ENCODE results near the gene CYTH2. TPM values are rescaled to one million over a fixed set of nuclear protein-coding genes. Genes with fewer than 3 reads are reported as not detected.

Gene CYTH2
- total and polyA plus RNA-seq, 2 of the 8 experiments (the other 6 are each of a cell fraction or from before 2014, with no cell fraction given), result 43.7 to 71.4 TPM

DNA sequence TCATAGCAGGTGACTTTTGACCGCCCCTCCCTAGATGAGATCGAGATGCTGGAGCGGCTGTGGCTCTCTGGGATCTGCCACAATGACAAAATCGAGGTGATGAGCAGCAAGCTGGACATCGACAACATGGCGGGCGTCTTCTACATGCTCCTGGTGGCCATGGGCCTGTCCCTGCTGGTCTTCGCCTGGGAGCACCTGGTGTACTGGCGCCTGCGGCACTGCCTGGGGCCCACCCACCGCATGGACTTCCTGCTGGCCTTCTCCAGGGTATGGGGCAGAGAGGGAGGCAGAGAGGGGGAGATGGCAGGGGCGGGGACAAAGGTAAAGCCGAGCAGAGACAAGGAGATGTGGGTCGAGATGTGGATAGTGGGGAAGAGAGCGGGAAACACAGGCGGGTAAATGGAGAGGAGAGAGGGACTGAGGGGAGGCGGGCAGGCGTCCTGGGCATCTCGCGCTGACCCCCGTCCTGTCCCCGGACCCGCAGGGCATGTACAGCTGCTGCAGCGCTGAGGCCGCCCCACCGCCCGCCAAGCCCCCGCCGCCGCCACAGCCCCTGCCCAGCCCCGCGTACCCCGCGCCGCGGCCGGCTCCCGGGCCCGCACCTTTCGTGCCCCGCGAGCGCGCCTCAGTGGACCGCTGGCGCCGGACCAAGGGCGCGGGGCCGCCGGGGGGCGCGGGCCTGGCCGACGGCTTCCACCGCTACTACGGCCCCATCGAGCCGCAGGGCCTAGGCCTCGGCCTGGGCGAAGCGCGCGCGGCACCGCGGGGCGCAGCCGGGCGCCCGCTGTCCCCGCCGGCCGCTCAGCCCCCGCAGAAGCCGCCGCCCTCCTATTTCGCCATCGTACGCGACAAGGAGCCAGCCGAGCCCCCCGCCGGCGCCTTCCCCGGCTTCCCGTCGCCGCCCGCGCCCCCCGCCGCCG, 26.8 kb upstream of the CYTH2 start:
- Histone ChIP-seq H3K36me3 (ENCODE audit: control insufficient read depth in 2 of 4, insufficient read depth in 4 of 4, low read length in 3 of 4) (peaks cover 0 to 4% (median under 1%) of the 10 kb centered on the region in 4 experiments; a peak in 3 of 8 replicates), H3K4ac (replicated peaks; ENCODE audit: insufficient read length, low read depth, low read length) (no peak overlapping the region), H4K5ac (ENCODE audit: insufficient read length, low read depth, low read length) (no peak overlapping the region), H2BK120ac (replicated peaks; ENCODE audit: low read depth, low read length) (no peak overlapping the region), H4K91ac (replicated peaks; ENCODE audit: insufficient read length, low read length) (no peak overlapping the region), H3K27me3 (replicated peaks in 1 of 4; ENCODE audit: control insufficient read depth in 3 of 4, extremely low read depth in 1 of 4, insufficient read depth in 3 of 4, low read length in 3 of 4) (no peaks in the 10 kb centered on the region), H3K27ac (ENCODE audit: low read depth, low read length) (no peak overlapping the region), H3K23ac (ENCODE audit: insufficient read length) (no peak overlapping the region), H2AK5ac (ENCODE audit: low read depth, low read length) (no peak overlapping the region), H3K9me3 (ENCODE audit: insufficient read depth in 2 of 2, low read depth in 1 of 2, low read length in 1 of 2) (no peaks in the 10 kb centered on the region), H4K8ac (ENCODE audit: extremely low read depth, insufficient read depth, low read length) (peak overlapping the region; percentile 60), H3K79me1 (ENCODE audit: low read depth, low read length) (no peaks in the 10 kb centered on the region; the same call in 1 of the 2 replicates), H3K9ac (replicated peaks in 1 of 4; ENCODE audit: extremely low read depth in 1 of 4, low read depth in 3 of 4, low read length in 3 of 4) (no peak overlapping the region), H3K18ac (ENCODE audit: extremely low read depth, low read length) (no peak overlapping the region), H3K79me2 (ENCODE audit: control insufficient read depth in 1 of 2, insufficient read depth in 2 of 2, low read length in 2 of 2) (peaks cover 0 to 8% of the 10 kb centered on the region in 2 experiments; a peak in 2 of 4 replicates), H3K56ac (replicated peaks; ENCODE audit: insufficient read length, low read depth, low read length) (no peak overlapping the region), H2AFZ (ENCODE audit: low read length) (no peak overlapping the region), H2BK20ac (ENCODE audit: low read length) (no peak overlapping the region), H3K4me3 (ENCODE audit: extremely low read depth in 1 of 4, insufficient read depth in 2 of 4, low read depth in 3 of 4, low read length in 4 of 4) (no peak overlapping the region), H3K4me1 (replicated peaks in 1 of 4; ENCODE audit: control insufficient read depth in 3 of 4, insufficient read depth in 4 of 4, low read length in 3 of 4) (peaks cover 0 to 5% (median 4%) of the 10 kb centered on the region in 4 experiments; a peak in 4 of 7 replicates), H2BK12ac (ENCODE audit: low read depth, low read length) (no peak overlapping the region), H2BK15ac (ENCODE audit: low read length) (no peak overlapping the region), H3K23me2 (ENCODE audit: low read depth, low read length) (peaks cover 9% of the 10 kb centered on the region), H4K20me1 (replicated peaks in 1 of 2; ENCODE audit: control insufficient read depth in 1 of 2, insufficient read depth in 2 of 2, low read length in 2 of 2) (no peaks in the 10 kb centered on the region), H3K4me2 (ENCODE audit: insufficient read depth in 1 of 2, low read depth in 2 of 2, low read length in 2 of 2) (no peak overlapping the region), H2BK5ac (ENCODE audit: low read depth, low read length) (no peak overlapping the region), H3K14ac (ENCODE audit: insufficient read length) (no peak overlapping the region)
- CTCF ChIA-PET (ENCODE audit: partially characterized antibody), result interaction anchor here (1.0 to 2.6 kb wide), 2 partner anchors 51 to 52 kb away, joined by 4 to 8 read pairs; partner anchors contain the start of gene KDELR1
- 96% methylated on average over 9 of the region's 94 CpGs; no CpG with 5 or more reads in 1 of the 2 experiments for WGBS, 2 experiments (ENCODE audit: extremely low coverage in 1 of 2, insufficient coverage in 1 of 2, insufficient read length in 1 of 2, insufficient replicate concordance in 2 of 2, low coverage in 1 of 2, low lambda C conversion rate in 2 of 2, missing lambda C conversion rate in 1 of 2)
- DNase-seq (ENCODE audit: low read depth in 1 of 2, low spot score in 2 of 2) (no peak), FAIRE-seq (no peak)
- TF ChIP-seq, protein P1, sequence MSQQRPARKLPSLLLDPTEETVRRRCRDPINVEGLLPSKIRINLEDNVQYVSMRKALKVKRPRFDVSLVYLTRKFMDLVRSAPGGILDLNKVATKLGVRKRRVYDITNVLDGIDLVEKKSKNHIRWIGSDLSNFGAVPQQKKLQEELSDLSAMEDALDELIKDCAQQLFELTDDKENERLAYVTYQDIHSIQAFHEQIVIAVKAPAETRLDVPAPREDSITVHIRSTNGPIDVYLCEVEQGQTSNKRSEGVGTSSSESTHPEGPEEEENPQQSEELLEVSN (IDR thresholded peaks at IDR 0.05), result 0 out of 2 replicates have a peak, but pooled peaks have one; percentile 23
- TF ChIP-seq POLR2A (IDR thresholded peaks at IDR 0.05; ENCODE audit: control extremely low read depth in 1 of 2, low read depth in 2 of 2, low read length in 2 of 2) (no peak), BRCA1 (IDR thresholded peaks at IDR 0.05; ENCODE audit: low read depth, low read length) (no peak), POU5F1 (IDR thresholded peaks at IDR 0.05; ENCODE audit: low read depth, low read length) (no peak)
- POLR2A ChIA-PET (ENCODE audit: partially characterized antibody), result interaction anchor here (0.9 to 1.4 kb wide), 5 partner anchors 9 to 42 kb away, joined by 3 to 9 read pairs (median 4); no protein-coding TSS in a partner anchor
